ENCODE results near the gene PSMD12.
"Not testable (repeated sequence)": the region's sequence is repeated elsewhere in the genome, so short reads cannot be mapped to it uniquely, and the experiment has no call there.

Gene PSMD12

GRCh38 chr17:67392111-67392510 is 25.7 kb upstream of the PSMD12 start:
- Mint-ChIP-seq H3K4me3 (no peak overlapping the region), H3K4me1 (peaks cover 41% of the 10 kb centered on the region), H3K9me3 (peaks cover under 1% of the 10 kb centered on the region), H3K36me3 (ENCODE audit: low read depth) (peaks cover 10% of the 10 kb centered on the region), H3K27ac (no peak overlapping the region), H3K27me3 (ENCODE audit: low read depth, poor library complexity) (no peaks in the 10 kb centered on the region)
- TF ChIP-seq CTCF (IDR thresholded peaks at IDR 0.05), result no peak
- DNase-seq, result no peak

- peak; percentile 25 for DNase-seq
- Mint-ChIP-seq H3K36me3 (ENCODE audit: low read depth) (peaks cover 8% of the 10 kb centered on the region), H3K4me1 (peaks cover 47% of the 10 kb centered on the region), H3K27ac (peak overlapping the region; percentile 93), H3K4me3 (no peak overlapping the region), H3K27me3 (ENCODE audit: low read depth, poor library complexity) (no peaks in the 10 kb centered on the region), H3K9me3 (no peaks in the 10 kb centered on the region)
- no peak for TF ChIP-seq CTCF (IDR thresholded peaks at IDR 0.05)
Observed at GRCh38 chr17:67390646-67391361, 24.4 kb upstream of the PSMD12 start.

GRCh38 chr17:67390006-67390645 is 23.7 kb upstream of the PSMD12 start:
- H3K27ac Mint-ChIP-seq, result no peak overlapping the region
- H3K9me3 Mint-ChIP-seq, result no peaks in the 10 kb centered on the region

GRCh38 chr17:67388986-67389385 is 22.6 kb upstream of the PSMD12 start:
- Mint-ChIP-seq H3K27ac (peak overlapping the region; percentile 48), H3K36me3 (ENCODE audit: low read depth) (peaks cover 6% of the 10 kb centered on the region), H3K4me1 (peaks cover 47% of the 10 kb centered on the region), H3K27me3 (ENCODE audit: low read depth, poor library complexity) (no peaks in the 10 kb centered on the region), H3K4me3 (no peak overlapping the region), H3K9me3 (no peaks in the 10 kb centered on the region)
- no peak for DNase-seq
- TF ChIP-seq CTCF (IDR thresholded peaks at IDR 0.05), result no peak

More at GRCh38 chr17:67390006-67390645, 23.7 kb upstream of the PSMD12 start:
- Mint-ChIP-seq H3K4me3 (no peak overlapping the region), H3K27me3 (ENCODE audit: low read depth, poor library complexity) (no peaks in the 10 kb centered on the region), H3K36me3 (ENCODE audit: low read depth) (peaks cover 6% of the 10 kb centered on the region), H3K4me1 (peaks cover 47% of the 10 kb centered on the region)
- TF ChIP-seq CTCF (IDR thresholded peaks at IDR 0.05), result no peak
- no peak for DNase-seq

- peaks cover 47% of the 10 kb centered on the region for H3K4me1 Mint-ChIP-seq
- not testable (repeated sequence) for H3K27ac Mint-ChIP-seq; H3K27me3 Mint-ChIP-seq (ENCODE audit: low read depth, poor library complexity); H3K9me3 Mint-ChIP-seq; DNase-seq; H3K36me3 Mint-ChIP-seq (ENCODE audit: low read depth); H3K4me3 Mint-ChIP-seq
Observed at GRCh38 chr17:67388536-67388935, 22.2 kb upstream of the PSMD12 start.

- Mint-ChIP-seq H3K4me1 (peaks cover 46% of the 10 kb centered on the region), H3K4me3 (no peak overlapping the region), H3K9me3 (peaks cover under 1% of the 10 kb centered on the region), H3K27me3 (ENCODE audit: low read depth, poor library complexity) (no peaks in the 10 kb centered on the region), H3K27ac (no peak overlapping the region), H3K36me3 (ENCODE audit: low read depth) (peaks cover 6% of the 10 kb centered on the region)
- TF ChIP-seq CTCF (IDR thresholded peaks at IDR 0.05), result peak; percentile 87
- DNase-seq, result peak; percentile 76
Observed at GRCh38 chr17:67386965-67387551, 20.7 kb upstream of the PSMD12 start.

All from nephron progenitor cell (in vitro differentiated cells).